Stimulated activated CD4-positive, alpha-beta T cell treated with anti-CD3 and anti-CD28 coated beads, Interleukin-15, amount 100 ng/mL, for 48 hours (primary cell): ENCODE results near the gene COL12A1.

Experiments used
- DNase-seq, 2 donors: peaks; one replicate each; pipeline ENCODE4 v3.0.0-alpha.2; 2020; ENCODE audit warnings: low read depth in 2 of 2

COL12A1 gene

GRCh38 chr6:75178757-75179156, 27.1 kb downstream of the COL12A1 start:
- DNase-seq, result no peak

DNA sequence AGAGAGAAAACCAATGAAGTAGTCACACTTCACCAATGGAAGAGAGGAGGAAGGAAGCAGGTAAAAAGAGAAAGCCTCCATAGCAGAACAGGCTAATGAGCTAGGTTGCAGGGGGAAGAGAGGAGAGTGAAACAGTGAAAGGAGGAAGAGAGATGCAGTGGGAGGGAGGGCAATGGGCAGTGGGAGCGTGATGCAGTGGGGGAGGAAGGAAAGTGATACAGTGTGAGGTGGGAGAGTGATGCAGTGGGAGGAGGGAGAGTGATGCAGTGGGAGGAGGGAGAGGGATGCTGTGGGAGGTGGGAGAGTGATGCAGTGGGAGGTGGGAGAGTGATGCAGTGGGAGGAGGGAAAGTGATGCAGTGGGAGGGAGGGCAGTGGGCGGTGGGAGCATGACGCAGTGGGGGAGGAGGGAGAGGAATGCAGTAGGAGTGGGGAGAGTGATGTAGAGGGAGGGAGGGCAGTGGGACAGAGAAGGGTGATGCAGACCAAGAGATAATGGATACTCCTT, 29.7 kb downstream of the COL12A1 start:
- DNase-seq, result no peak

DNA sequence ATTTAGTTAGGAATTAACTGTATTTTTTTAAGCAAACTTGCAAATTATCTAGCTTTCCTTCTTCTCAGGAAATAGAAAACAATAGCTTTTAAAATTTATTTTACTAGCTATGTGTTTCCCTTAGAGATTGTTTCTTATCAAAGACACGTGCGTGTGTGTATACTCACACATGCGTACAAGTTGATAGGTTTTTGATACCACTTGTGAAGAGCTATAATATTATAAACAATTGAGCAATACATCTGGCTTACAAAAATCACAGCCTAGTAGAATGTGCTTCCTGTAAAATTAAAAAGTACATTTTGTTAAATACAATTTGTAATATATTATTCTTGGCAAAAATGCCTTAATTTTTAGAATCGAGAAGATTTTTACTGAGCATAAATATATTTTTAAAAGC, 33.9 kb downstream of the COL12A1 start:
- no peak for DNase-seq

DNA sequence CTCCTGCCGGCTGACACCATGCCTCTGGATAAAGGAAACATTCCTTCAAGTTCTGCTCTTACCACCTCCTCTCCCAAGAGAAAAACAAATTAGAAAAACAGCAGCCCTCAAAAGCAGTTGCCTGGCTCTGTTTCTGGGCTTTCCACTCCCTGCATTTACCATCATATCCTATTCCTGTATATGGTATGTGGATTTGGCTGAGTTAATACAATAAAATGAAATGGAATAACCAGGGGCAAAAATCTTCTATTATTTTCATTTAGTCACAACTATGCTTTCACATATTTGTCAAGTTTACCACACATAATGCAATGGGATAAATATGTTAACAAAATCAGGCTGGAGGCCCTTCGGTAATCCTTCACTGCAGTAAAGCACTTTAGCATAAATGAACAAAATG, 34.3 kb downstream of the COL12A1 start:
- no peak for DNase-seq

- DNase-seq, result no peak
Observed at GRCh38 chr6:75170691-75171560, 34.9 kb downstream of the COL12A1 start.

- no peak for DNase-seq
Observed at GRCh38 chr6:75169689-75170586, 35.9 kb downstream of the COL12A1 start.

- no peak for DNase-seq
Observed at GRCh38 chr6:75167851-75168250, 38.0 kb downstream of the COL12A1 start.

DNA sequence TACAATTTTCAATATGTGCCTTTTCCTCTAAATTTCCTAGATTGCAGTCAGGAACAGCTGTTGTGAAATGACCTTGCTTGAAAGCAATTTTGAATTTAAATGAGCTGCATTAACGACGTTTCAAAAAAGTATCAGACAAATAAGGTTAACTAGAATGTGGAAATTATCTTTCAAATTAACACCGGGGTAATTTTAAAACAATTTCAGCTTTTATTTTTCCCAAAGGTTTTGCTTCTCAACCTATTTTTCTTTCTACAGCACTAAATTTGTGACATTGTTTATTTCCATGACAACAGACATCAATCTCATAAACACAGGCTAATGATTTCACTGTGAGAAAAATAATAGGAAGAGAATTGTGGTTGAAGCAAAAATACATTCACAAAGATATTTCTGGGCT, 38.5 kb downstream of the COL12A1 start:
- DNase-seq, result no peak

DNA sequence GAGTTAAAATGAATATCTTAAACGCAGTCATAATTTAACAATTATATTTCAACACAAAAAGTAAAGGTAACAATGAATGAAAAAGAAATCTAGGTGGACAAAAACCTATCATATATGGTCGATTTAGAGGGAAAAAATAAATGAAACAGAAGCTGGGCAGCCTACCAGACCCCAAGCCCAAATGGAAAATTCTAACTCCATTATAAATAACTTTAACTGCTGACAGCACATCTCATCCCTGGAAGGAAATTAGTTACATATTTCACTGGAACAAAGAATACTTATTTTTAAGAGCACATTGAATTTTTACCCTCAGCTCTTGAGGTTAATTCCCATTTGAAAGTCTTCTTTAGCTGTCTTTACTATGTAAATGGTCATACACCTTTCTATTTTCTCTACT, 39.1 kb downstream of the COL12A1 start:
- no peak for DNase-seq

DNA sequence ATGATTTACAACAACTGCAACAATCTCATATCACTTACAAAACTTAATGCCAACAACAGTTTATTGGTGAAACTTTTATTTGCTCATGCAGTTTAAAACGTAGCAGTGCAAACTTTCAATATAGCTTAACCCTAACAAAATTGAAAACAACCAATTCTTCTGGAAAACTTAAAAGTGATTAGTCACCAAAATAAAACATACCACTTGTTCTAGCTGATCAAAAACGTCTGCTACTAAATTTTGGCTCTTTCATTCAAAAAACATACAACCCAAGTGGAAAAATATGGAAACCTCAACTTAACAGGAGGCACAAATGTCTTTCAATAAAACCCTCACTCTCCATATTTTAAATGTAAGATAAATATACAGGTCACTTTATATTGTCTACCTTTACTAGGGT, 39.6 kb downstream of the COL12A1 start:
- DNase-seq, result no peak

- no peak for DNase-seq
Observed at GRCh38 chr6:75158176-75158575, 47.7 kb downstream of the COL12A1 start.

DNA sequence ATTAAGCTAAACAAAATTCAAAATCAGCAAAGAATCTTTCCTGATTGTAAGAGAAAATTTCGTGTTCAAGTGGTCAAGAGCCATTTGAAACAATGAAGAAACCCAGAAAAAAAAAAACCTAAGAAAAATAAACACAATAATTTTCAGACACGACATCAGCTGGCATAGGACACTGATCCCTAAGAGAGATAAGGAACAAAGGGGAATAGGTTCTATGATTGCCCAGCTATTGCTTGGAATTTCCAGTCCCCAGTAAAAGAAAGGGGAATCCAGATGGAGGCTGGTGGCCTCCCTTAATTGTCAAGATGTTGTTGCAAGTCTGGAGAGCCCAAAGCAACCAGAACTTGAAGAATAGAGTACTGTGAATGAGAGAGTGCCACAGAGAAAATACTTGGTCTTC, 48.5 kb downstream of the COL12A1 start:
- no peak for DNase-seq

DNA sequence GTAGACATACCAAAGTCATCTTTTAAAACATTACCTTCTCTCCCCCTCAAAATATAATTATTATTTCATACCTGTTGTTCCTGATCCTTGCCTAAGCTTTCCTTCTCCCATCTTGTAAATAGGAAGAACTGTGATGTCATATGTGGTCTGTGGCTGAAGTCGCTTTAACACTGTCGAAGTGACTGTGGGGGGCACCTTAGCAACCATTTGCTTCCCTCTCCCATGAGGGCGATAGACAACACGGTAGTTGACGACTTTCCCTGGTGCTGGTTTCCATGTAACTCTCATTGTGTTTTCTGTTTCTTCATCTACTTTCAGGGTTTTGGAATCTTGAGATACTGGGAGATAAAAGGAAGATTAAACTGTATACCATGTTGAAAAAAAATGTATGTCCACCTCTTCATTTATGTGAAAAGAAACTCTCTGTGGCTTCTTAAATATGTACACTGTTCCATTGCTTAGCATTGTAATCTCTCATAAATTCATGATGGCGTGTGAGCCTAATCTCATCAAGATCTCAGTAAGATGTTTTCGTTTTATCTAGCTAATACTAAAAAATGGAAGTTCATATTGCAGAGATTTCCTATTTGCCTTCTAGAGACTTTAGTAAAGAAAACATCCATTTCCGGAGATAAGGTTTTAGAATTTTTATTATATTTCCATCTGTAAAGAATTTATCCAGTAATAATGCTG, 49.5 kb downstream of the COL12A1 start:
- no peak for DNase-seq

DNA sequence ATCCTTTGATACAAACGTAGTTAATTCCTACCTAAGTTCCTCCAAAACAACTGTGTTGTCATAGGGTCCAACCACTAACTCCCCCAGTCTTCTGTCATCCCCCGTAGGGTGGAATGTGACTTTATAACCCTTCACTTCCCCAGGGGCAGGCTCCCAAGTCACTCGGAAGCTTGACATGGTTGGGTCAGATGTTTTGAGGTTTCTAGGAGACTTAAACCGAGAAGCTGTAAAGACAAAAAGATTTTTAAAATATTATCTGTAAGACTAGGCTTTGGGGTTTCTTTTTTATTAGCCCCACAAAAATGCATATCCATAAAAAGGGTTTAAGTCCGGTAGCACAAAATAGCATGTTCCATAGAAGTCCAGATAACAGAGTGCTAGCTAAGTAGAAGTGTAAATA, 50.2 kb downstream of the COL12A1 start:
- DNase-seq, result no peak

- DNase-seq, result no peak
Observed at GRCh38 chr6:75154973-75155372, 50.9 kb downstream of the COL12A1 start.

DNA sequence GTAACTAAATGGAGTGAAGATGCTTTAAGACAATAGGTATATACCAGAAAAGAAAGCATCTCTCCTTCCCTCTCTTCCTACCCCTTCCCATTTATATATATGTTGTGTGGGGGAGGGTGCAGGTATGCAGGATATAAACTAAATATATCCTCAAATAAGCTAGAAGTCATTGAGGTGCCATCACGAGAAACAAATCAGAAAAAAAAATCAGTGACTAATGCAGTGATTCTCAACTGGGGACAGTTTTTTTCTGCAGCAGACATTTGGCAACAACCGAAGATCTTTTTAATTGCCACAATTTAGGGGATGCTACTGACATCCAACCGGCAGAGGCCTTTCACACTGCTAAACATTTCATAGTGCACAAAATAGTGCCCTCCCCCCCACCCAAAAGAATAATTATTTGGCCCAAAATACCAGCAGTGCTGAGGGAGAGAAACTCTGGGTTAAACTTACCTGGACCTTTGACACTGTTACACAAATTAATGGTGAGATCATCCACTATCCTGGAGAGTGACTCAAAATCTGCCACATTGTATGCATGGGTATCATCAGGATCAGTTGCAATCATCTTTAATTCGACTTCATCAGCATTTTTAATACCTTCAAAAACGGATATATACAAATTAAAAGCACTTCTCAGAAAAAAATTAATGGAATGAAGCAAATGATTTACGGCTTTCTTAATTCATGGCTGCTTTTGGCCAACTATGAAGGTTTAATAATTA, 55.0 kb downstream of the COL12A1 start:
- DNase-seq, result no peak

GRCh38 chr6:75149696-75150095, 56.2 kb downstream of the COL12A1 start:
- DNase-seq, result no peak

- no peak for DNase-seq
Observed at GRCh38 chr6:75149240-75149639, 56.6 kb downstream of the COL12A1 start.

DNA sequence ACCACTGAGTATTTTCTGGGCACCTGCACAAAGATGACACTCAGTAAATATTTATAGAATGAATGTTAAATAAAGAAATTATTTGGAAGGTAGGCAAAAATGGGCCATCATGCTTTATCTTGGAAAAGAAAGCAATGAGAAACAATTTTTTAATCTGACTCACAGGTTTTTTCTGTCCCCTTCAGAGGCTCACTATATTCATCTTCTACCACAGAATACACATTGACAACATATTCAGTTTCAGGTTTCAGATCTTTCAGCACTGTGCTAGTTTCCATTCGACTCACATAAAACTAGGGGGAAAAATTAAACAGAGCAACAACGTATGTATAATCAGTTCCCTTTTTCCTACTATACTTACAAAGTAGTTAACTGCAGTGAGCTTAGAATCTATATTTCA, 58.3 kb downstream of the COL12A1 start:
- DNase-seq, result no peak

- DNase-seq, result no peak
Observed at GRCh38 chr6:75145976-75146375, 59.9 kb downstream of the COL12A1 start.

- DNase-seq, result no peak
Observed at GRCh38 chr6:75145211-75145610, 60.6 kb downstream of the COL12A1 start.
